IMR-90 (cell line): Measurements from ENCODE around the gene TMEM129. TPM values are rescaled to one million over a fixed set of nuclear protein-coding genes. Genes with fewer than 3 reads are reported as not detected.

Experiments used
- ATAC-seq: fragments of 200-7000 bp; cut with Tn5 transposase; 2 replicates; pipeline ENCODE4 v1.9.1; 2020; ENCODE audit warnings: low read depth, mild to moderate bottlenecking, moderate library complexity
- BruUV-seq: library from RNA; stranded (reverse); fragments of 400-500 nt; replicated peaks from 2 replicates; lab custom pipeline; 2021; lab: Mats Ljungman, UMichigan
- CTCF ChIA-PET: fragments of 300-600 bp; formaldehyde crosslinking; extraction: SDS; loops from one replicate; lab custom pipeline; 2021; ENCODE audit warnings: antibody characterized with exemption; lab: Yijun Ruan, JAX
- POLR2A ChIA-PET: fragments of 300-600 bp; sonication (Branson Sonifier 250); formaldehyde crosslinking; loops from one replicate; lab custom pipeline; 2022; ENCODE audit warnings: antibody characterized with exemption; ENCODE audit not compliant: unreplicated experiment; lab: Charles Lee
- DNase-seq: peaks from one replicate; pipeline ENCODE4 v3.0.0; 2013
- H2AFZ ChIP-seq: replicated peaks from 2 replicates; pipeline ENCODE3; 2013; ENCODE audit warnings: low read length, mild to moderate bottlenecking; ENCODE audit not compliant: poor library complexity
- H2AK5ac ChIP-seq: 2 replicates; pipeline ENCODE4 v1.6.1; 2013; ENCODE audit warnings: low read depth, low read length, inconsistent platforms
- H2AK9ac ChIP-seq: replicated peaks from 2 replicates; pipeline ENCODE3; 2013; ENCODE audit warnings: mild to moderate bottlenecking, low read depth, low read length, moderate library complexity; ENCODE audit not compliant: poor library complexity
- H2BK120ac ChIP-seq: 2 replicates; pipeline ENCODE4 v1.6.1; 2013; ENCODE audit warnings: low read depth, low read length, inconsistent platforms
- H2BK15ac ChIP-seq: 3 replicates; pipeline ENCODE4 v1.6.1; 2013; ENCODE audit warnings: low read depth, low read length, inconsistent platforms
- H2BK20ac ChIP-seq: 2 replicates; pipeline ENCODE4 v1.6.1; 2013; ENCODE audit warnings: low read depth, mild to moderate bottlenecking, inconsistent platforms, low read length, moderate library complexity
- H2BK5ac ChIP-seq: 2 replicates; pipeline ENCODE4 v1.6.1; 2013; ENCODE audit warnings: mild to moderate bottlenecking, low read depth, low read length, inconsistent platforms; ENCODE audit not compliant: poor library complexity, severe bottlenecking
- H3K14ac ChIP-seq: replicated peaks from 2 replicates; pipeline ENCODE4 v1.6.1; 2013; ENCODE audit warnings: low read depth, low read length, inconsistent platforms
- H3K18ac ChIP-seq: 2 replicates; pipeline ENCODE4 v1.6.1; 2013; ENCODE audit warnings: low read depth, low read length, control low read depth
- H3K23ac ChIP-seq: 2 replicates; pipeline ENCODE4 v1.6.1; 2013; ENCODE audit warnings: low read depth, low read length, inconsistent platforms
- H3K27ac ChIP-seq: 2 replicates; pipeline ENCODE4 v1.5.1; 2013; ENCODE audit warnings: mild to moderate bottlenecking, control low read depth, low read length; ENCODE audit not compliant: insufficient read depth
- H3K27me3 ChIP-seq: 2 replicates; pipeline ENCODE4 v1.6.1; 2013; ENCODE audit warnings: low read length; ENCODE audit not compliant: control insufficient read depth, insufficient read depth
- H3K36me3 ChIP-seq: 2 replicates; pipeline ENCODE4 v1.6.1; 2013; ENCODE audit warnings: low read length, mixed read lengths; ENCODE audit not compliant: control insufficient read depth, insufficient read depth
- H3K4ac ChIP-seq: 2 replicates; pipeline ENCODE4 v1.6.1; 2013; ENCODE audit warnings: low read depth, low read length, inconsistent platforms
- H3K4me1 ChIP-seq: 2 replicates; pipeline ENCODE4 v1.6.1; 2013; ENCODE audit warnings: low read length, mixed read lengths; ENCODE audit not compliant: control insufficient read depth, insufficient read depth
- H3K4me2 ChIP-seq: 2 replicates; pipeline ENCODE4 v1.6.1; 2013; ENCODE audit warnings: low read depth, mild to moderate bottlenecking, control low read depth, low read length, moderate library complexity
- H3K4me3 ChIP-seq: 2 replicates; pipeline ENCODE4 v1.5.1; 2013; ENCODE audit warnings: low read depth, mild to moderate bottlenecking, control low read depth, low read length, moderate library complexity; ENCODE audit not compliant: insufficient read depth
- H3K56ac ChIP-seq: 2 replicates; pipeline ENCODE4 v1.6.1; 2013; ENCODE audit warnings: low read length, inconsistent platforms; ENCODE audit not compliant: insufficient read depth; ENCODE audit errors: extremely low read depth
- H3K79me1 ChIP-seq, 2 experiments: 2 replicates each; pipeline ENCODE4 v1.6.1; 2013; ENCODE audit warnings: low read length in 2 of 2, inconsistent platforms in 1 of 2, low read depth in 1 of 2
- H3K9ac ChIP-seq: 2 replicates; pipeline ENCODE4 v1.6.1; 2013; ENCODE audit warnings: low read depth, low read length, control low read depth
- H3K9me1 ChIP-seq: 2 replicates; pipeline ENCODE4 v1.6.1; 2013; ENCODE audit warnings: low read length, inconsistent platforms; ENCODE audit not compliant: insufficient read depth
- H3K9me3 ChIP-seq: 2 replicates; pipeline ENCODE4 v1.6.1; 2013; ENCODE audit warnings: low read length; ENCODE audit not compliant: control insufficient read depth, insufficient read depth
- H4K20me1 ChIP-seq: 2 replicates; pipeline ENCODE4 v1.6.1; 2013; ENCODE audit warnings: low read length, inconsistent platforms; ENCODE audit not compliant: insufficient read depth
- H4K5ac ChIP-seq: 2 replicates; pipeline ENCODE4 v1.6.1; 2013; ENCODE audit warnings: mild to moderate bottlenecking, low read depth, low read length, control low read depth
- H4K8ac ChIP-seq, 2 experiments: 2 replicates each; pipeline ENCODE4 v1.6.1; 2013; ENCODE audit warnings: low read depth in 2 of 2, low read length in 2 of 2, control low read depth in 1 of 2, inconsistent platforms in 1 of 2
- H4K91ac ChIP-seq: 2 replicates; pipeline ENCODE4 v1.6.1; 2013; ENCODE audit warnings: low read depth, low read length, inconsistent platforms; ENCODE audit not compliant: insufficient read depth
- BHLHE40 ChIP-seq: fragments of 150-350 bp; IDR thresholded peaks from 2 replicates; pipeline ENCODE4 v1.6.1; 2016; ENCODE audit warnings: mild to moderate bottlenecking, low read depth, low read length
- CEBPB ChIP-seq: IDR thresholded peaks from 2 replicates; pipeline ENCODE4 v1.6.1; 2012; ENCODE audit warnings: low read depth, low read length, improper control_type of control experiment
- CTCF ChIP-seq: conservative IDR thresholded peaks from 2 replicates; pipeline ENCODE4 v1.5.1; 2012; ENCODE audit warnings: mild to moderate bottlenecking, low read depth, low read length, improper control_type of control experiment
- ELK1 ChIP-seq: fragments of 150-350 bp; IDR thresholded peaks from 2 replicates; pipeline ENCODE4 v1.6.1; 2016; ENCODE audit warnings: low read depth, mild to moderate bottlenecking, low read length, moderate library complexity, borderline replicate concordance
- FOS ChIP-seq: fragments of 150-350 bp; IDR thresholded peaks from 2 replicates; pipeline ENCODE4 v1.6.1; 2016; ENCODE audit warnings: low read depth, low read length
- MAFK ChIP-seq: IDR thresholded peaks from 2 replicates; pipeline ENCODE4 v1.6.1; 2012; ENCODE audit warnings: low read depth, low read length, improper control_type of control experiment
- MAZ ChIP-seq: IDR thresholded peaks from 2 replicates; pipeline ENCODE4 v1.6.1; 2012; ENCODE audit warnings: low read depth, mild to moderate bottlenecking, low read length, improper control_type of control experiment, moderate library complexity, borderline replicate concordance
- MXI1 ChIP-seq: IDR thresholded peaks from 2 replicates; pipeline ENCODE4 v1.6.1; 2012; ENCODE audit warnings: low read depth, mild to moderate bottlenecking, low read length, moderate library complexity, borderline replicate concordance
- NFE2L2 ChIP-seq: fragments of 150-350 bp; IDR thresholded peaks from 2 replicates; pipeline ENCODE4 v1.6.1; 2016; ENCODE audit warnings: low read depth, mild to moderate bottlenecking, low read length
- POLR2A ChIP-seq: IDR thresholded peaks from 2 replicates; pipeline ENCODE4 v1.6.1; 2012; ENCODE audit warnings: mild to moderate bottlenecking, low read depth, low read length
- RAD21 ChIP-seq: IDR thresholded peaks from 2 replicates; pipeline ENCODE4 v1.6.1; 2012; ENCODE audit warnings: low read length, improper control_type of control experiment
- RCOR1 ChIP-seq: IDR thresholded peaks from 2 replicates; pipeline ENCODE4 v1.6.1; 2012; ENCODE audit warnings: mild to moderate bottlenecking, low read length, improper control_type of control experiment; ENCODE audit not compliant: insufficient replicate concordance
- RFX5 ChIP-seq: IDR thresholded peaks from 2 replicates; pipeline ENCODE4 v1.8.0; 2012; ENCODE audit warnings: low read depth, mild to moderate bottlenecking, low read length, moderate library complexity
- SMC3 ChIP-seq: fragments of 150-350 bp; IDR thresholded peaks from 2 replicates; pipeline ENCODE4 v1.6.1; 2016; ENCODE audit warnings: low read depth, mild to moderate bottlenecking, antibody characterized with exemption, low read length, moderate library complexity
- USF2 ChIP-seq: fragments of 150-350 bp; IDR thresholded peaks from 2 replicates; pipeline ENCODE4 v1.6.1; 2017; ENCODE audit warnings: mild to moderate bottlenecking, antibody characterized with exemption, low read length, low read depth
- WGBS, 2 experiments: methylation state at CpG; one replicate each; pipeline versions ENCODE4 v1.1.5 to v1.1.7; 2013; ENCODE audit warnings: missing lambda C conversion rate in 2 of 2; ENCODE audit not compliant: insufficient read length in 1 of 2; ENCODE audit errors: extremely low coverage in 2 of 2; 5-methylcytosine and 5-hydroxymethylcytosine counted together
- dilution Hi-C: fragments of 300-500 bp; cut with HindIII; formaldehyde crosslinking; loops from one replicate; pipeline ENCODE4 v1.14.3; 2018; ENCODE audit warnings: low sequenced_read_pairs; ENCODE audit not compliant: unreplicated experiment
- in situ Hi-C: fragments of 300-500 bp; cut with MboI; formaldehyde crosslinking; loops from 3 replicates; pipeline ENCODE4 v1.14.3; 2019; ENCODE audit warnings: low sequenced_read_pairs, inconsistent platforms, mixed read lengths
- intact Hi-C: fragments of 100-400 bp; cut with micrococcal nuclease; formaldehyde crosslinking; loops from 2 replicates; pipeline ENCODE4 v1.10.0; 2022
- polyA plus RNA-seq, 3 experiments: library from polyadenylated mRNA; depleted of rRNA; stranded (reverse); fragments of >200 nt; gene quantifications; 2 replicates each; pipeline ENCODE4 v1.2.3, GENCODE V29; 2012; ENCODE audit warnings: low replicate concordance in 1 of 3
- total RNA-seq: library from RNA; depleted of rRNA; stranded (reverse); fragments of >200 nt; gene quantifications from 2 replicates; pipeline ENCODE4 v1.2.3, GENCODE V29; 2012

The TMEM129 gene
- total and polyA plus RNA-seq, 2 of the 4 experiments (the other 2 are of a cell fraction), result 6.6 to 26.6 TPM

- no peaks in the 10 kb centered on the region for H4K20me1 ChIP-seq
- no peaks in the 10 kb centered on the region for H3K9me3 ChIP-seq
- dilution Hi-C loops, result no loop called here
- no peaks in the 10 kb centered on the region for H3K36me3 ChIP-seq
- ChIA-PET POLR2A (no interaction called here), CTCF (interaction anchor here (0.6 kb wide), 1 partner anchor 89 kb away, joined by 5 read pairs; no protein-coding TSS in a partner anchor)
- H3K18ac ChIP-seq, result no peak overlapping the region
- H3K4ac ChIP-seq, result no peak overlapping the region
- no peak overlapping the region for H2BK120ac ChIP-seq
- H3K4me3 ChIP-seq, result no peak overlapping the region
- no peak overlapping the region for H3K56ac ChIP-seq
- H2BK15ac ChIP-seq, result no peak overlapping the region
- H3K4me1 ChIP-seq, result no peaks in the 10 kb centered on the region
- H4K91ac ChIP-seq, result no peak overlapping the region
- no peak overlapping the region for H2AK9ac ChIP-seq
- intact Hi-C loops, result no loop called here
- no peak overlapping the region for H3K23ac ChIP-seq
- DNase-seq, result no peak
- no peak overlapping the region for H4K8ac ChIP-seq
- no peak overlapping the region for H4K5ac ChIP-seq
- no peak for ATAC-seq
- H3K27ac ChIP-seq, result no peak overlapping the region
- H2BK5ac ChIP-seq, result no peak overlapping the region
- H3K27me3 ChIP-seq, result no peaks in the 10 kb centered on the region; the same call in 1 of the 2 replicates
- no peak overlapping the region for H2BK20ac ChIP-seq
- no peak overlapping the region for H3K9ac ChIP-seq
- WGBS, 2 experiments, result 71% methylated on average over 3 of the region's 20 CpGs; no CpG with 5 or more reads in 1 of the 2 experiments
- BruUV-seq, result no TSS peak
- no peak overlapping the region for H3K14ac ChIP-seq
- H3K9me1 ChIP-seq, result no peaks in the 10 kb centered on the region
- no peak overlapping the region for H2AFZ ChIP-seq
- no peak overlapping the region for H3K4me2 ChIP-seq
- no peaks in the 10 kb centered on the region for H3K79me1 ChIP-seq
- in situ Hi-C loops, result no loop called here
- H2AK5ac ChIP-seq, result no peak overlapping the region
- TF ChIP-seq RCOR1, result no peak
- no peak for TF ChIP-seq MAZ
- no peak for TF ChIP-seq BHLHE40
- no peak for TF ChIP-seq RFX5
- TF ChIP-seq USF2, result no peak
- no peak for TF ChIP-seq POLR2A
- no peak for TF ChIP-seq ELK1
- no peak for TF ChIP-seq CEBPB
- TF ChIP-seq RAD21, result no peak
- TF ChIP-seq MXI1, result no peak
- TF ChIP-seq NFE2L2, result no peak
- no peak for TF ChIP-seq CTCF
- TF ChIP-seq SMC3, result no peak
- TF ChIP-seq FOS, result no peak
- TF ChIP-seq MAFK, result no peak
Measured at GRCh38 chr4:1756893-1757779, 36.0 kb upstream of the TMEM129 start.
